Motor neuron (in vitro differentiated cells): ENCODE data around the gene ARHGEF16. TPM values are rescaled to one million over a fixed set of nuclear protein-coding genes. Genes with fewer than 3 reads are reported as not detected.

Source experiments
- ATAC-seq, 8 experiments: fragments of 200-7000 bp; cut with Tn5 transposase; replicated peaks in 6 of 8; 2 replicates each; pipeline ENCODE4 v1.8.0; 2021; ENCODE audit warnings: mild to moderate bottlenecking in 8 of 8, moderate library complexity in 8 of 8
- H3K27ac ChIP-seq, 2 donors: fragments of 250-450 bp; sonication (Bioruptor Pico); 2 replicates each; pipeline ENCODE4 v1.9.0; 2021; ENCODE audit warnings: antibody characterized with exemption in 2 of 2, mild to moderate bottlenecking in 2 of 2, moderate library complexity in 1 of 2
- H3K4me1 ChIP-seq, 2 donors: fragments of 250-450 bp; sonication (Bioruptor Pico); replicated peaks in 1 of 2; 2 replicates each; pipeline ENCODE4 v1.6.1; 2021; ENCODE audit warnings: antibody characterized with exemption in 2 of 2, mild to moderate bottlenecking in 2 of 2, moderate library complexity in 1 of 2
- H3K4me3 ChIP-seq, 5 donors: fragments of 250-450 bp; sonication (Bioruptor Pico); 2 replicates each; pipeline ENCODE4 v1.9.0; 2021; ENCODE audit warnings: antibody characterized with exemption in 5 of 5, mild to moderate bottlenecking in 5 of 5, moderate library complexity in 4 of 5
- whole genome bisulfite sequencing, 10 experiments: fragments of 450-650 bp; shearing (Covaris generic); methylation state at CpG; one replicate each; pipeline ENCODE4 v1.0.0; 2022; 5-methylcytosine and 5-hydroxymethylcytosine counted together
- in situ Hi-C, 9 experiments: fragments of 400-800 bp; cut with MboI; loops; one replicate each; pipeline ENCODE4 v1.15.0; 2021; ENCODE audit warnings: low sequenced_read_pairs in 9 of 9, low pct_unique_long_range_greater_than_20kb in 2 of 9; ENCODE audit not compliant: unreplicated experiment in 9 of 9
- total RNA-seq, 8 experiments: library from RNA; unstranded; fragments of 300-600 nt; gene quantifications; 2 replicates each; pipeline versions ENCODE4 v1.2.3 to v1.2.4, GENCODE V29; 2022

The ARHGEF16 gene
- total RNA-seq, 8 experiments from 2014 or later: 0.41 to 4.9 (median 1.1) TPM

DNA sequence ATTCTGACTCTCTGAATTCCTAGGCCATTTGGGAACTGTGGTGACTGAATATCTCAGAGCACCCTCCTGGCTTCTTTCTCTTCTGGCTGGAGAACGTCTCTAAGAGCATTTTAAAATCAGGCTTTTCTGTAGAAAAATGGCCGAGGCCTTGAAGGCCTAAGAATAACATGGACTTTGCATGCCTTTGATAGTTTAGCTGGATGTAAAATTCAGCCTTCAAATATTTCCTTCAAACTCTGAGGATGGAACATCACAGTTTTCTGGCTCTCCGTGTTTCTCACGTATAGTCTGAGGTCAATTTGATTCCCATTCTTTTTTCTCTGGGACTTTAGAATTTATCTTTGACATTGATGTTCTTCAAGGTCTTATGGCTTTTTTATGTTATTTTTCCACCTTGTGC lies 34.0 kb downstream of the ARHGEF16 start:
- Histone ChIP-seq H3K27ac (no peak overlapping the region), H3K4me1 (peaks cover 10% of the 10 kb centered on the region in 2 donors), H3K4me3 (no peak overlapping the region)
- WGBS, 10 experiments: 73 to 97% (median 87%) methylated on average over 2 to 4 of the region's 4 CpGs
- in situ Hi-C loops: no loop called here
- no peak for ATAC-seq

DNA sequence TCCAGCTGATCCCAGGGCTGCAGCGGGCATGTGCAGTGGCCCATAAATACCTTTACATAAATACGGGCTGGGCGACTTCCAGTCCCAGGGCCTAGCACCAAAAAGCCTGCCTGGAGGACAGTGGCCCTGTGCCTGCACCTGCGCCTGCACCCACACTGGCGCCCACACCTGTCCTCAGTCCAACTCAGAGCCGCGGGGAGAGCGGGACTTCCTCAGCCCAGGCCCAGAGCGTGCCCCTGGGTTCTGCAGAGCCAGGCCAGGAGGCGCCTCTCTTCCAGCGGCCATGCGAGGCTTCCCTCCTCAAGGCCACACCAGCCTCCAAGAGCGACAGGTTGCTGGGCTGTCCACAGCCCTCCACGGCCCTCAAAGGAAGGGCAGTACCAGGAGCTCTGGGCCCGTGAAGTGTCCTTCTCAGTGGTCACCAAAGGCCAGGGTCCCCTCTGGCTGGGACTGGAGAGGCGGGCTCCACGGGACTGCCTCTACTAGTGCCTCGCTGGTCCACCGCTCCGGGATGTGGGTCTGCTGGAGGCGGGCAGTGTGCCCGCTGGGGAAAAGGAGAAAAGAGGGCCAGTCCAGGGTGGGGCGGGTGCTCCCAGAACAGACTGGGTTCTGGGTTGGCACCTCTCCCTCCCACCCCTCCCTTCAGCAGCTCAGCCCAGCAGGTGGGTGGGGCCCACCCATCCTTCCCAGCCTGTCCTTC lies 35.7 kb downstream of the ARHGEF16 start:
- WGBS, 10 experiments: 71 to 94% (median 83%) methylated on average over 4 to 12 of the region's 23 CpGs; no CpG with 5 or more reads in 6 of the 10 experiments
- Histone ChIP-seq H3K27ac (no peak overlapping the region), H3K4me3 (no peak overlapping the region), H3K4me1 (peaks cover 6 to 10% of the 10 kb centered on the region in 2 donors)
- ATAC-seq: no peak
- in situ Hi-C loops: loop anchor here in 1 of 9 experiments (5.0 kb wide), 1 partner anchor 132 kb away; no protein-coding TSS in a partner anchor

DNA sequence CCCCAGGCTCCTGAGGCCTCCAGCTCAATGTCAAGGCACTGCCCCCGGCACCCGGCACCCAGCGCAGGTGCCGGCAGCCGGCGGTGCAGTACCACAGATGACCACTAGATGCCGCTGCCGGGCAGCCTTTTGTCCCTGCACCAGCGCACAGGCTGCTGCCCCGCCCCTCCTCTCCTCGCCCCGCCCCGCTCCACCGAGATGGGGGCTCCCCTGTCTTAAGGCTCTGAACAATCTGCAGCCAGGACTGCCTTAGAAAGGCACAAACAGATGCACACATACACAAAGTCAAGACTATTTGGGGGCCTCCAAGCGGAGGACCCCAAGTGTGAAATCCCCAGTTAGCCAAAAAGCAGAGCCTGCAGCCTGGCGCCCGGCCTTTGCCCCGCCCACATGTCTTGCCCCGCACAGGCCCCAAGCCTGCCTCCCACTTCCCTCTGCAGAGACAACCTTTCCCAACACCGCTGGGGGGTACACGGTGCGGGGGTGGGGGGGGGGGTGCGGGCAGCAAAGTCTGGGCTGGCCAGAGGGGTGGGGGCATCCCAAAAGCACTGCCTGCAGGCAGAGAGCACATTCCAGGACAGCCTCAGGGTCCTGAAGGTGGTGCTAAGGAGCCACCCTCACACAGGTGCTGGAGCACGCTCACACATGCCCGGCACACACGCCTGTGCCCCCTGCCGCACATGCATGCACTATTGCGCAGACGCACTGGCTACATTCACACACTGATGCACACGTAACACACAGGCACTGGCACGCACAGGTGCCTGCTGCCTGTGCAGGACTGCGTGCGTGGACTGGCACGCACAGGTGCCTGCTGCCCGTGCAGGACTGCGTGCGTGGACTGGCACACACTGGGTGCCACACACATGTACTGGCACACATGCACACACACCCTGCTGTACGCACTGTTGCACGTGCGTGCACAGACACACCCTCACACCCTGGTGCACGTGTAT lies 37.1 kb downstream of the ARHGEF16 start:
- WGBS, 10 experiments: 0 to 100% (median 51%) methylated on average over 1 to 11 of the region's 41 CpGs; no CpG with 5 or more reads in 5 of the 10 experiments
- H3K4me1 ChIP-seq: peaks cover 6 to 10% of the 10 kb centered on the region in 2 donors
- H3K4me3 ChIP-seq: no peak overlapping the region
- peak; percentile 72 to 97 (median 80) for ATAC-seq
- H3K27ac ChIP-seq: no peak overlapping the region
- in situ Hi-C loops: loop anchor here in 1 of 9 experiments (5.0 kb wide), 1 partner anchor 131 kb away; no protein-coding TSS in a partner anchor

DNA sequence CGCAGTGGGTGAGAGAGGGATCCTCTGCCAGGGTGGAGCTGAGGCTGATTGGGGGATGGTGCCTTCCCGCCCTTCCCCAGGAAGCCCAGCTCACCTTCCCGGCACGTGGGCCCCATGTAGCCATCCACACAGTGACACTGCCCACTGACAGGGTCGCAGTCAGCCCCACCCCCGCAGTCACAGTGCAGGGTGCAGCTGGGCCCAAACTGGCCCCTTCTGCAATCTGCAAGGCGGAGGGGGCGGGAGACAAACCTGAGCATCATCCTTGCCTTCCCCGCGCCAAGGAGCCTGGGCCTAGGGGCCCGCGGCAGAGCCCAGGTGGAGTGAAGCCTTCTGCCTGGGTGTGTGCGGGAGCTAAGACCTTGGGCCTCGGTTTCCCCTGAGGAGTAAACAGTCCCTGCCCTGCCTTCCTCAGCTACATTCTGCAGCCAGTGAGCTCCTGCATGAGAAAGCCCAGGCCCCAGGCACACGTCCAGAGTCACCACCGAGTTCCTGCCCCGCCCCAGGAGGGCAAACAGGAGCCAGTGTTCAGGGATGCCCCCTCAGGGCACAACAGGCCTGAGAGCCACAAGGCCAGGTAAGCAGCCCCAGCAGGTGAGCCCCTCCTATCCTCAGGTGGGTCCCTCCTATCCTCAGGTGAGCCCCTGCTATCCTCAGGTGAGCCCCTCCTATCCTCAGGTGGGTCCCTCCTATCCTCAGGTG lies 38.2 kb downstream of the ARHGEF16 start:
- in situ Hi-C loops: loop anchor here in 1 of 9 experiments (5.0 kb wide), 1 partner anchor 130 kb away; no protein-coding TSS in a partner anchor

DNA sequence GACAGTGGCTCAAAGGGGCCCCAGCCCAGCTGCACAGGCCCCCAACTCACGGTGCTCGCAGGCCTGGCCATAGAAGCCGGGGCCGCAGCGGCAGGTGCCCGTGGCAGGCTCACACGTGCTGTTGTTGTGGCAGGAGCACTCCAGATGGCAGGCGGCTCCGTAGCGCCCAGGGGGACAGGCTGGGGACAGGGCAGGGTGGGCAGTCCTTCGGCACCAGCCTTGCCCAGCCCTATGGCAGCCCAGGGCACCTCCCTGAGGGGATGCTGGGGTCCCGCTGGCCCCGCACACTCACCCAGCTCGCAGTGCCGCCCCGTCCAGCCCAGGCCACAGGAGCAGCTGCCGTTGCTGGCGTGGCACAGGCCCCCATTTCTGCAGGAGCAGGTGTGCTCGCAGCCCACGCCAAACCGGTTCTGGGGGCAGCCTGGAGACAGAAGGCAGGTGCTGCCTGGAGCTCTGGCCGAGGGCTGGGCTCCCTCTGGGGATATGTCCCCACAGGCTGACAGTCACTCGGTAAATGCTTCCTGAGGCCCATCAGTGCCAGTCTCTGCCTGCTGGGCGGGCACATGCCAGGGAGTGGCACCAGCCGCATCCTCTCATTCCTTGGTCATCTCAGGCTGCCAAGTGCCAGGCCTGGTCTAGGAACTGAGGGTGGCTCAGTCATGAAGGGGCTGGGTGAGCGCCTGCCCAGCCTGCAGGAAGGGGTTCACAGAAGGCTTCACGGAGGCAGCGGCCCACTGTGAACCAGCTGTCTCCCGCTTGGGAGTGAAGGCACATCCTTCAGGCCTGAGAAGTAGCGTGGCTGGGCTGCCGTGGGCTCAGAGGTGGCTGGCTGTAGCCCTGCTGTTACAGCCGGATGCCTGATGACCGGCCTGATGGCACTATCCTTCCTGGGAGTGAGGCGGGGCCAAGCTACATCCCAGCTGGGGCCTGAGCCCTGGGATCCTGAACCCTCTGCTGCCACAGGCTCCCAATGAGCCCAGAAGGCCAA lies 40.1 kb downstream of the ARHGEF16 start:
- ATAC-seq: no peak
- 80 to 90% (median 86%) methylated on average over 3 to 15 of the region's 34 CpGs; no CpG with 5 or more reads in 4 of the 10 experiments for WGBS, 10 experiments
- H3K4me1 ChIP-seq: peaks cover 13 to 18% of the 10 kb centered on the region in 2 donors
- H3K4me3 ChIP-seq: no peak overlapping the region
- in situ Hi-C loops: loop anchor here in 1 of 9 experiments (5.0 kb wide), 1 partner anchor 128 kb away; no protein-coding TSS in a partner anchor
- no peak overlapping the region for H3K27ac ChIP-seq

More for the DNA sequence above, 38.2 kb downstream of the ARHGEF16 start:
- ATAC-seq: no peak
- H3K27ac ChIP-seq: no peak overlapping the region
- WGBS, 10 experiments: 74 to 100% (median 92%) methylated on average over 1 to 7 of the region's 17 CpGs; no CpG with 5 or more reads in 6 of the 10 experiments
- H3K4me3 ChIP-seq: no peak overlapping the region
- H3K4me1 ChIP-seq: peaks cover 8 to 11% of the 10 kb centered on the region in 2 donors

DNA sequence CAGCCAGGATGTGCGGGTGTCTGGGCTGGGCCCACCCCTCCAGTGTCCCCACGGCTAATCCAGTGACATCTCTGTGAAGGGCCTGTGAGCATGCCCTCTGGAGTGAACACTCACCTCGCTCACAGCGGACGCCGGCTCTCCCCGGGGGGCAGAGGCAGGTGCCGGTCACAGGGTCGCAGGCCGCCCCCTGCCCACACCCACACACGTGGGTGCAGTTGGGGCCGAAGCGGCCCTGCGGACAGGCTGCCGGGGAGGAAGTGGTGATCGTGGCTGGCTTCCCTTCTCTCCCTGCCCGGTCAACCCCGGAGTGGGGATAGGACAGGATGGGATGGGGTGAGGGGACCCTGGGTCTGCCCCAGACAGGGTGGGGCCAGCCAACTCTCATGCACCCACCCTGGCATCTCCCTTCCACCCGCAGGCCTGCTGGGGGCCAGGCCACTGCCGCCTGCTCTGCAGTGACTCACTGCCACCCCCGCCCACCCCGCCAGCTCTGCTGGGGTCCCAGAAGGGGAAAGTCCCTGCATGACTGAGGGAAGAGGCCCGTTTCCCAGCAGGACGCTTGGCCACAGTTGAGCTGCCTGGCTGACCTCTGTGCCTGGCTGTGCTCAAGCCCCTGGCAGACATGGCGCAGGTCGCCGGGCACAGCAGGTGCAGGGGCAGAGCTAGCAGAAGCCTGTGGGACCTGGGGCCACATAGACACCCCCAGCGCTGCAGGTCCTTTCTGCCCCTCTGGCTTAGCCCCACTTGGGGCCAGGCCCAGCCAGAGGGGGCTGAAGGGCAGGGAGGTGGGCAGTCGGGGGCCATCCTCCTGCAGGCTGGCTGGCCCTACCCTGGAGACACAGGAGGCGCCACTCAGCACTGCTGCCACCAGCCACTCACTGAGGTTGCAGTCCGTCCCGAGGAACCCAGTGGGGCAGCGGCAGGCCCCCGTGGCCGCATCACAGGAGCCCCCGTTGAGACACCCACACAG lies 41.6 kb downstream of the ARHGEF16 start:
- in situ Hi-C loops: no loop called here
- Histone ChIP-seq H3K27ac (no peak overlapping the region), H3K4me3 (no peak overlapping the region), H3K4me1 (peaks cover 13 to 18% of the 10 kb centered on the region in 2 donors)
- 79 to 81% (median 80%) methylated on average over 5 to 7 of the region's 36 CpGs; no CpG with 5 or more reads in 7 of the 10 experiments for WGBS, 10 experiments
- peak in 4 of 8 experiments; percentile 1 to 32 (median 12) for ATAC-seq

DNA sequence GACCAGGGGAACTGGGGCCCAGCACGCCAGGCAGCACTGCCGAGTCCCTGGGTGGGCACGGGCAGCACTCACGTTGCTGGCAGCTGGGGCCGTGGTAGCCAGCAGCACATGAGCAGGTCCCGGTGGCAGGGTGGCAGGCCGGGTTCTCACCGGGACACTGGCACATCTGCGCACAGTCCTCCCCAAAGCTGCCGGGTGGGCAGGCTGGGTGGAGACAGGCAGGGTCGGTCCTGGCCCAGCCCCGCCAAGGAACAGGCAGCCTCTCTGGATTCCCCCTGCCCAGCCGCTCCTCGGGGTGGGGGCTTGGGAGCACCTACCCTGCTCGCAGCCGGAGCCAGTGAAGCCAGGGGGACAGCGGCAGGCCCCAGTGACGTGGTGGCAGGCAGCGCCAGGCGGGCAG lies 42.5 kb downstream of the ARHGEF16 start:
- ATAC-seq: no peak
- Histone ChIP-seq H3K4me3 (no peak overlapping the region), H3K27ac (no peak overlapping the region), H3K4me1 (peaks cover 7 to 12% of the 10 kb centered on the region in 2 donors)
- in situ Hi-C loops: no loop called here
- WGBS, 10 experiments: 20 to 100% (median 90%) methylated on average over 1 to 11 of the region's 20 CpGs; no CpG with 5 or more reads in 5 of the 10 experiments

DNA sequence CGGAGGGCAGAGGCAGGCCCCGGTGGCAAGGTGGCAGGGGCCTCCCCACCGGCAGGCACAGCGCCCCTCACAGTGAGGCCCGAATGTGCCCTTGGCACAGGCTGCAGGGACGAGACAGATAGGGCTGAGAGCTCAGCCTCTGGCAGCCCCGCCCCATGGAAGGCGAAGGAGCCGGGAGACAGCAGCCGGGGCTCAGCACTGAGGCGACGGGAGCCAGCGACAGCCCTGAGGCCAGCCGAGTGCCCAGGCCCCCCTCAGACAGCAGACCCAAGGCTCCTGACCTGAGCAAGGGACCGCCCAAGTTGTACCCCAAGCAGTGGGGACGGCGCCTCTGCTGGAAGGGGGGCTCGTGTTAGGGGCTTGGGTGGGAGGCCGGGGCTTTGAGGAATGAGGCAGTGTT lies 43.1 kb downstream of the ARHGEF16 start:
- WGBS, 10 experiments: 90% methylated on average over 2 of the region's 19 CpGs; no CpG with 5 or more reads in 9 of the 10 experiments
- in situ Hi-C loops: no loop called here
- peak in 4 of 8 experiments; percentile 6 to 32 (median 18) for ATAC-seq
- no peak overlapping the region for H3K4me3 ChIP-seq
- no peak overlapping the region for H3K27ac ChIP-seq
- H3K4me1 ChIP-seq: peaks cover 13 to 15% of the 10 kb centered on the region in 2 donors

DNA sequence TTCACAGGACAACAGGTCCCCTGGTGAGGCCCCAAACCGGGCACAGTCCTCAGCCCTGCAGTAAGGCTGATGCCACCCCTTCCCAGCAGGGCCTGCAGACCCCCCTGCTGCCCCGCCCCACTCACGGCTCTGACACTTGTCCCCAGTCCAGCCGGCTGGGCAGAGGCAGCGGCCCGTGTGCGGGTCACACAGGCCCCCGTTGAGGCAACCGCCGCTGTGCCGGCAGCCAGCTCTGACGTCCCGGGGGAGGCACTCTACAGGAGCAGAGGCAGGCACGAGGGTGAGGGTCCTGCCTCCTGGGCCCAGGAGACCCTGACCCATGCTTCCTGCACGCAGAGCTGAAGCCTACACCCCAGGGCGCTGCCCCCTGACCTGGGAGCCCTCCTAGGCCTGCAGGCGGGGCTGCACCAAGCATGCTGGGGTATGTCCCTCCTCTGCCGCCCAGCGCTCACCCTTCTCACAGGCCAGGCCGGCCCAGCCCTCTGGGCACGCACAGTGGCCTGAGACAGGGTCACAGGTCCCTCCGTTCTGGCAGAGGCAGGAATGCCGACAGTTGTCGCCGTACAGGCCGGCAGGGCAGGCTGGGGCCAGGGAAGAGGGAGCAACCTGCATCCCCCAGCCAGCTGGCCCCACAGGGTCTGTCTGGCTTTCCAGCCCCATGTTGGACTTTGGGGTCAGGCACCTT lies 43.9 kb downstream of the ARHGEF16 start:
- peaks cover 15 to 22% of the 10 kb centered on the region in 2 donors for H3K4me1 ChIP-seq
- 20 to 90% (median 67%) methylated on average over 1 to 11 of the region's 26 CpGs; no CpG with 5 or more reads in 6 of the 10 experiments for WGBS, 10 experiments
- in situ Hi-C loops: no loop called here
- H3K27ac ChIP-seq: no peak overlapping the region
- no peak overlapping the region for H3K4me3 ChIP-seq
- ATAC-seq: peak in 4 of 8 experiments; percentile 2 to 27 (median 20)

DNA sequence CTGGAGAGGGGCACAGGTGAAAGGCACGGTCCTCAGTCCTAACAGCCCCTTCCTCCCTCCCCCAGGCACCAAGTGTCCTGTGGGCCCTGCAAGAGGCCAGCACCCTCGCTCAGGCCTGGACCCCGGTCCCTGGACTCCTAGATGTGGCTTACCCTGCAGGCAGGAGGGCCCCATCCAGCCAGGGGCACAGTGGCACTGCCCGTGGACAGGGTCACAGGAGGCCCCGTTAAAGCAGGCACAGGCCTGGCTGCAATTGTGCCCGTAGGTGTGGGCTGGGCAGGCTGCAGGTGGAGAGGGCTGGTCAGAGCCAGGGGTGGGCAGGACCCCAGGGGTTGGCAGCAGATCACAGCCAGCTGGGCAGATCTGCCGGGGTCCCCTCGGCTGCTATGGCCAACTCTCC lies 44.5 kb downstream of the ARHGEF16 start:
- H3K4me3 ChIP-seq: no peak overlapping the region
- WGBS, 10 experiments: 0 to 90% (median 20%) methylated on average over 1 to 2 of the region's 8 CpGs; no CpG with 5 or more reads in 7 of the 10 experiments
- in situ Hi-C loops: no loop called here
- no peak overlapping the region for H3K27ac ChIP-seq
- H3K4me1 ChIP-seq: peaks cover 18 to 28% of the 10 kb centered on the region in 2 donors
- no peak for ATAC-seq
